ENCODE data around the gene PLA2G2F. TPM values are rescaled to one million over a fixed set of nuclear protein-coding genes. Genes with fewer than 3 reads are reported as not detected.

The PLA2G2F gene
- polyA plus RNA-seq, 2 of the 4 experiments (the other 2 are of a cell fraction): not detected

DNA sequence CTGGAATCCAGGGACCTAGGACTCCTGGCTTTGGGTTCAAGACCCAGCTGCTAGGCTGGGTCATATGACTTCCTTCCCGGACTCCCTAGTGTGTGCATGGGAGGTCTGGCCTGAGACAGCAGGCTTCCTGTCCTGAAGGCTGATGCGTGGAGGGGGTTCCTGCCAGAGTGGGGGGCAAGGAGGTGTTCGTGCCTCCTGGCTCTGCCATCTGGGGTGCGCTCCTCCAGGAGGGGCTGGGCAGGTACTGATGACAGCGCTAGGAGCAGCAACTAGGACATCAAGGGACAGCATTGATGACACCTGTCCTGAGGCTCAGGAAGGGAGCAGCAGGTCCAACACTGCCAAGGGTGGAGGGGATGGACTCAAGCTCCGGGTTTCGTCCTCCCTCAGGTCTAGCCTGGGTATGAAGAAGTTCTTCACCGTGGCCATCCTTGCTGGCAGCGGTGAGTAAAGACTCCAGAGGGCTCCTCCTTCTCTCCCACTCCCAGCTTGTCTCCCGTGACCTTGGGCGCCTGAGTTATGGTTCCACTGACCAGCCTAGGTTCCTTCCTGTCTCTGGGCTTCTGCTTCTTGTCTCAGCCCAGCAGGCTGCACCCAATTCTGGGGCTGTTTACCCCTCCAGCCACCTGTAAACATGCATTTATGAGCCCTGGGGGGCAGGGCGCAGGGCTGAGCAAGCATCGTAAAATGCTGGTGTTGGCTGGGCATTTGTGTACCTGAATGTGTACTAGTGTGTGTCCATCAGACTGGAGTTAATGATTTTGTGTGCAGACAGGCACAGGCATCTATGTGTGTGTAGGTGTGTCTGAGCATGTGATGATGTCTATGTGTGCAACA, 871 bp downstream of the PLA2G2F start:
- Histone ChIP-seq H3K4me2 (no peak overlapping the region), H3K27ac (no peak overlapping the region), H3K4me3 (no peak overlapping the region), H3K9me3 (no peaks in the 10 kb centered on the region), H3K4me1 (no peaks in the 10 kb centered on the region)
- no peak for DNase-seq (ENCODE audit: low read depth in 1 of 2, low spot score in 1 of 2)
- TF ChIP-seq GATA3 (IDR thresholded peaks at IDR 0.05; ENCODE audit: borderline replicate concordance): no peak
- ChIA-PET CTCF (no interaction called here), POLR2A (no interaction called here)
- ATAC-seq: no peak
- 53% methylated on average over 10 of the region's 13 CpGs for WGBS (ENCODE audit: missing lambda C conversion rate)
- no peak for FAIRE-seq

DNA sequence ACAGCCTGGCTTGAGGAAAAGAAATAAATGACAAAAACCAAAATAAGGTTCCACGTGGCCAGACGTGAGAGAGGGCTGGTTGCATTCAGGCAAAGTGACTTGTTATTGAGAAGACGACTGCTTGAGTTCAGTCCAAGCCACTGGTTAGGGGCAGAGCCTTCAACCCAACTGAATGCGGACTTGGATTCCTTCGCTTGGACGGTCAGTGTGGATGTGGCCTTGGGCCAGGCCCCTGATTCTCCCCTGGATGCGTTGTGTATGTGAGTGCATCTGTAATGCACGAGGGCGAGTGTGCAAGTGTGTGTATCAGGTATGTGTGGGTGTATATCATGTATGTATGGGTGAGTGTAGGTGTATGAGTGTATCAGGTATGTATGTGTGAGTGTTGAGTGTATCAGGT, 1.9 kb downstream of the PLA2G2F start:
- no peak overlapping the region for H3K27ac ChIP-seq
- ATAC-seq (no peak), FAIRE-seq (no peak), DNase-seq (ENCODE audit: low read depth in 1 of 2, low spot score in 1 of 2) (no peak)
- H3K9me3 ChIP-seq: no peaks in the 10 kb centered on the region
- no peak overlapping the region for H3K4me2 ChIP-seq
- no peak overlapping the region for H3K4me3 ChIP-seq
- ChIA-PET CTCF (no interaction called here), POLR2A (no interaction called here)
- H3K4me1 ChIP-seq: no peaks in the 10 kb centered on the region
- no peak for TF ChIP-seq NR3C1 (IDR thresholded peaks at IDR 0.05)
- no peak for TF ChIP-seq ZSCAN20 (CRISPR knock-in tag; IDR thresholded peaks at IDR 0.05)
- TF ChIP-seq POLR2AphosphoS2 (conservative IDR thresholded peaks at IDR 0.05; ENCODE audit: low read length): no peak
- TF ChIP-seq HOXB13 (CRISPR knock-in tag; IDR thresholded peaks at IDR 0.05; ENCODE audit: low read depth): no peak
- TF ChIP-seq, protein P1, sequence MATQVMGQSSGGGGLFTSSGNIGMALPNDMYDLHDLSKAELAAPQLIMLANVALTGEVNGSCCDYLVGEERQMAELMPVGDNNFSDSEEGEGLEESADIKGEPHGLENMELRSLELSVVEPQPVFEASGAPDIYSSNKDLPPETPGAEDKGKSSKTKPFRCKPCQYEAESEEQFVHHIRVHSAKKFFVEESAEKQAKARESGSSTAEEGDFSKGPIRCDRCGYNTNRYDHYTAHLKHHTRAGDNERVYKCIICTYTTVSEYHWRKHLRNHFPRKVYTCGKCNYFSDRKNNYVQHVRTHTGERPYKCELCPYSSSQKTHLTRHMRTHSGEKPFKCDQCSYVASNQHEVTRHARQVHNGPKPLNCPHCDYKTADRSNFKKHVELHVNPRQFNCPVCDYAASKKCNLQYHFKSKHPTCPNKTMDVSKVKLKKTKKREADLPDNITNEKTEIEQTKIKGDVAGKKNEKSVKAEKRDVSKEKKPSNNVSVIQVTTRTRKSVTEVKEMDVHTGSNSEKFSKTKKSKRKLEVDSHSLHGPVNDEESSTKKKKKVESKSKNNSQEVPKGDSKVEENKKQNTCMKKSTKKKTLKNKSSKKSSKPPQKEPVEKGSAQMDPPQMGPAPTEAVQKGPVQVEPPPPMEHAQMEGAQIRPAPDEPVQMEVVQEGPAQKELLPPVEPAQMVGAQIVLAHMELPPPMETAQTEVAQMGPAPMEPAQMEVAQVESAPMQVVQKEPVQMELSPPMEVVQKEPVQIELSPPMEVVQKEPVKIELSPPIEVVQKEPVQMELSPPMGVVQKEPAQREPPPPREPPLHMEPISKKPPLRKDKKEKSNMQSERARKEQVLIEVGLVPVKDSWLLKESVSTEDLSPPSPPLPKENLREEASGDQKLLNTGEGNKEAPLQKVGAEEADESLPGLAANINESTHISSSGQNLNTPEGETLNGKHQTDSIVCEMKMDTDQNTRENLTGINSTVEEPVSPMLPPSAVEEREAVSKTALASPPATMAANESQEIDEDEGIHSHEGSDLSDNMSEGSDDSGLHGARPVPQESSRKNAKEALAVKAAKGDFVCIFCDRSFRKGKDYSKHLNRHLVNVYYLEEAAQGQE (IDR thresholded peaks at IDR 0.05): no peak
- TF ChIP-seq, protein P2, sequence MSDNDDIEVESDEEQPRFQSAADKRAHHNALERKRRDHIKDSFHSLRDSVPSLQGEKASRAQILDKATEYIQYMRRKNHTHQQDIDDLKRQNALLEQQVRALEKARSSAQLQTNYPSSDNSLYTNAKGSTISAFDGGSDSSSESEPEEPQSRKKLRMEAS (IDR thresholded peaks at IDR 0.05): no peak
- no peak for TF ChIP-seq EP300 (IDR thresholded peaks at IDR 0.05)
- no peak for TF ChIP-seq CBX2 (IDR thresholded peaks at IDR 0.05; ENCODE audit: borderline replicate concordance, low read depth)
- no peak for TF ChIP-seq PHF8 (IDR thresholded peaks at IDR 0.05; ENCODE audit: borderline replicate concordance, low read depth)
- no peak for TF ChIP-seq RFX5 (IDR thresholded peaks at IDR 0.05)
- no peak for TF ChIP-seq TFCP2L1 (CRISPR knock-in tag; IDR thresholded peaks at IDR 0.05)
- TF ChIP-seq, protein P3, sequence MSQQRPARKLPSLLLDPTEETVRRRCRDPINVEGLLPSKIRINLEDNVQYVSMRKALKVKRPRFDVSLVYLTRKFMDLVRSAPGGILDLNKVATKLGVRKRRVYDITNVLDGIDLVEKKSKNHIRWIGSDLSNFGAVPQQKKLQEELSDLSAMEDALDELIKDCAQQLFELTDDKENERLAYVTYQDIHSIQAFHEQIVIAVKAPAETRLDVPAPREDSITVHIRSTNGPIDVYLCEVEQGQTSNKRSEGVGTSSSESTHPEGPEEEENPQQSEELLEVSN (IDR thresholded peaks at IDR 0.05; ENCODE audit: borderline replicate concordance, low read depth): no peak
- no peak for TF ChIP-seq CHD4 (IDR thresholded peaks at IDR 0.05; ENCODE audit: borderline replicate concordance)
- no peak for TF ChIP-seq HOXB5 (CRISPR knock-in tag; IDR thresholded peaks at IDR 0.05)
- TF ChIP-seq GATA3 (IDR thresholded peaks at IDR 0.05; ENCODE audit: borderline replicate concordance): no peak
- no peak for TF ChIP-seq SMC3 (IDR thresholded peaks at IDR 0.05)
- TF ChIP-seq RARB (CRISPR knock-in tag; IDR thresholded peaks at IDR 0.05): no peak
- no peak for TF ChIP-seq MAFK (IDR thresholded peaks at IDR 0.05; ENCODE audit: partially characterized antibody)
- no peak for TF ChIP-seq RAD21 (conservative IDR thresholded peaks at IDR 0.05 in 1 of 2, IDR thresholded peaks at IDR 0.05 in 1 of 2)
- TF ChIP-seq ZNF302 (CRISPR knock-in tag; IDR thresholded peaks at IDR 0.05): no peak
- 47% methylated on average over 9 of the region's 9 CpGs for WGBS (ENCODE audit: missing lambda C conversion rate)
